NCI-H1105 (cell line): Measurements from ENCODE around the gene AFMID.
"Not testable (repeated sequence)": the region's sequence is repeated elsewhere in the genome, so short reads cannot be mapped to it uniquely, and the experiment has no call there.

Experiments
- DNase-seq: peaks from one replicate; lab custom pipeline; 2025; lab: John Stamatoyannopoulos, UW

The AFMID gene

DNA sequence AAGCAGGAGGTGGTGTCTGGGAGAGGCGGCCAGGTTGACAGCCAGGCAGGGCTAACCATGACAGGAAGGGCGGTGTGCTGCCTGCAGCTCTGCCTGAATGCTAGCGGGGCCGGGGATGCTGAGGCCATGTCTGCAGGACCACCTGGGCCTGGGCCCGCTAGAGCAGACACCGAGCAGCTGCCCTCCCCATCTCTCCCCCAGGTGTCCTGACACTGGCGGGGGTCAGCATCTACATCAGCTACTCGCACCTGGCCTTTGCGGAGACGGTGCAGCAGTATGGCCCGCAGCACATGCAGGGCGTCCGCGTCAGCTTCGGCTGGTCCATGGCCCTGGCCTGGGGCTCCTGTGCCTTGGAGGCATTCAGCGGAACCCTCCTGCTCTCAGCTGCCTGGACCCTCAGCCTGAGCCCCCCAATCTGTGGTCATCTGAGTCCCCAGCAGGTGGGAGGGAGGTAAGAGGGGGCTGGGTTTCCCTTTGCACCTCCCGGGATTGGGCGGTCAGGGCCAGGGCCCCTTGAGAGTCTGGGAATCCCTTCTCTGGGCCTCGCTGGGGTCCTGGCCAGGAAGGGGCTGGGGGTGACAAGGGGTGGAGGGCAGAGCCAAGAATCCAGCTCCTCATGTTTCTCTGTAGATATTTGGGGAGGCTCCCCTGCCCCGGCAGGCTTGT is 51.8 kb downstream of the AFMID start:
- no peak for DNase-seq

DNA sequence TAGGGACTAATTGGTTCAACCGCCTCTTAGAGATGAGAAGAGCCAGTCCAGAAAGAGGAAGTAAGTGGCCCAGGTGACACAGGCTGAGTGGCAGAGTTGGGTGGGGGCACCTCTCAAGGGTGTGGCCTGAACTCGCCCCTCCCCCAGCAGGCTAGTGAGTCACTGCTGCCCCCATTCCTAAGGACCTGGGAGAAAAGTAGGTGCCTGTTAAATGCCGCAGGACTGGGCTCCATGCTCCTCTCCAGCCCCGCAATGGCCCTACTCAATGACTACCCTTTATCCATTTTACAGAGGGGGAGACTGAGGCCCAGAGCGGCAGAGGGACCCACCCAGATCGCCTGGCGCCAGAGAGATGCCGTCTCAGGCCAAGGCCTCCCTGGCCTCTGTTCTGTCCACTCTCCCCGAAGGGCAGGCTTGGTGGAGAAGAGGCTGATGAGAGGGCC is 52.3 kb downstream of the AFMID start:
- no peak for DNase-seq

DNA sequence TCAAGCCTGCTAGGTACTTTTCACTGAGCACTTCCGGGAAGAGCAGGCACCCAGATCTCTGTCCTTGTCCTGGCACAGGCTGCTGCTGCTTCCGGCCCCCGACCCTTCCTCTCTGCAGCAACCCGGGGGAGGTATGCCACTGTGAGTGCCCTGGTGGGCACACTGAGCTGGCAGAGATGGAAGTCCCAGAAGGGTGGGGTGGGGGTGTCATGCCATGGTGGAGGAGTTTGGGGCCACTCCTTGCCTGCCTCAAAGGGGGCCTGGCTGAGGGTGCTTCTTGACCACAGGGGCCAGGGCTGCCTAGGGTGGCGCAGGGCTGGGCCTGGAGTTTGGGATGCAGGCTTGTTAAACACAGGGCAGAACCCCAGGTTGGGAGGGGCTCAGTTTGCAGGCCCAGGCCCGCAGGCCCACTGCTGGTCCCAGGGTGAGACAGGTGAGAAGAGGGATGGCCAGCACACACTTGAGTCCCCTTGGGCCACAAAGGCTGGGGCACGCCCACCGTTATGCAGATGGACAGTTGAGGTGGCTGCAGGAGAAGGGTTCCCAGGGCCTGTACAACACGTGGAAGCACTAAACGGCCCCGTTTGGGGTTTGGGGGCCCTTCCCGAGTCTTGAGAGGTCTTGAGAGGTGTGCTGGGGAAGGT is 53.0 kb downstream of the AFMID start:
- no peak for DNase-seq

DNA sequence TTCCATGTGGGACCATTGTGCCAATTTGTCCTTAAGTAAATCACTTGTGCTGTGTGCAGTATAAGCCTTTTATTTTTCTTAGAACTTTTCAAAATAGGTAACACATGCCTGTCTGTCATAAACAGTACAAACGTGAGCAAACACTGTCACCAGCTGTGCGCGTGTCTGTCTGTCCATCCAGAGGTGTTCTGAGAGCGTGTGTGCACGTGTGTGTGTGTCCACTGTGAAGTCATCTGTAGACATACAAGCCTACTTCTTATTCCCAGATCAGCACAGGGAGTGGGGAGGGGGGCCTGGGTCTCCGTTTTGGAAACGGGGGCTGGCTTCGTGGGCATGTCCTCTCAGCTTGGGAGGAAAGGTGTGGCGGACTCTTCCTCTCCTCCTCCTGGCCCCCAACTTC is 53.7 kb downstream of the AFMID start:
- DNase-seq: no peak

DNA sequence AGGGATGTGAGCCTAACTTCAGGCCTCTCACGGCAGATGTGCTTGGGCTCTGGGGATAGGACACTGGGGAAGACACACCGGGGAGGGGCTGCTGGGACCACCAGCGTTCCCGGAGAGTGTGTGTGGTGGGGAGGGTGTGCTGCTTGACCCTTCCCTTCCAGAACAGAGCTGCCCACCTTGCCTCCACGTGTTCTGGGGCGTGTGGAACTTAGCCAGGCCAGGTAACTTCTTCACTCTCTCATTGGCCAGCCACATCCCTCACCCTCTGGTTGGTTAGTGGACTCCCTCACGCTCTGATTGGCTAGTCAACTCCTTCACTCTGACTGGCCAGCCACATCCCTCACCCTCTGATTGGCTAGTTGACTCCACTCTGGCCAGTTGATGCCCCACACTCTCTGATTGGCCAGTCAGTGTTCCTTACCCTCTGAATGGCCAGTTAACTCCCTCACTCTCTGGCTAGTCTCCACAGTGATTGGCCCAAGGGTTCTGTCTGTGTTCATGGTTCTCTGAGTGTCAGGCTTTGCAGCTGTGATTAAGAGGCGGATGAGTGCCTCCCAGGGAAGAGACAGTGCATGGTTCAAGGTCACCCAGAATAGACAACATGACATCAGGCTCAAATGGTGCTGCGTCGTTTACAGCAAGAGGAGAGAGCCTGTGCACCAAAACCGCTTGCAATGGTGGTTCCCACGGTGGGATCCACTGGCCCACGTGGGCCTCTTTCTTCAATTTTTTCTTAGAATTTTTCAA is 54.3 kb downstream of the AFMID start:
- no peak for DNase-seq

DNA sequence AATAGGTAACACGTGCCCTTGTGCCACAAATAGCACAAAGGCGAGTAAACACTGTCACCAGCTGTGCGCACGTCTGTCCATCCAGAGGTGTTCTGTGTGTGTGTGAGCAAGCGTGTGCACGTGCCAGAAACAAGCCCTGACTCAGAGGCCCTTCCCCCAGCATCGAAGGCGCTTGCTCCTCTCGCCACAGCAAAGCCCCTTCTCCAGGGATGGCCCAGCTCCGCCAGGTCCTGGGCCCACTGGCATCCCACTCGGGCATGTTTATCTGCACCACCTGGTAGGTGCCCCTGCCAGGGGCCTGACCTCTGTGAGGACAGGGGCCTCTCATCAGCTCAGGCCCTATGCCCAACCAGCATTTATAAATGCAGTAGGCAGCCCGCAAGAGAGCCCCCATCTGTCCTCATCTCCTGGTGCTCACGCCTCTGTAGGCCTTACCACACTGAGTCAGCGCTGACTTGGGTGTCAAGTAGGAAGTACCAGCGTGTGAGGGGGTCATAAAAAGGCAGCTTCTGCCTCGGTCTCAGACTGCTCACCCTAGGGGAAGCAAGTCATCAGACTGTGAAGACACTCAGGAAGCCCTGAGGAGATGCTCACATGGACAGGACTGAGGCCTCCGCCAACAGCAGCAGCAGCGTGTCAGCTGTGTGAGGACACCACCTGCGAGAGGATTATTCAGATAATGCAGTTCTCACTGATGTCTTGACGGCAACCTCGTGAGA is 55.0 kb downstream of the AFMID start:
- no peak for DNase-seq

DNA sequence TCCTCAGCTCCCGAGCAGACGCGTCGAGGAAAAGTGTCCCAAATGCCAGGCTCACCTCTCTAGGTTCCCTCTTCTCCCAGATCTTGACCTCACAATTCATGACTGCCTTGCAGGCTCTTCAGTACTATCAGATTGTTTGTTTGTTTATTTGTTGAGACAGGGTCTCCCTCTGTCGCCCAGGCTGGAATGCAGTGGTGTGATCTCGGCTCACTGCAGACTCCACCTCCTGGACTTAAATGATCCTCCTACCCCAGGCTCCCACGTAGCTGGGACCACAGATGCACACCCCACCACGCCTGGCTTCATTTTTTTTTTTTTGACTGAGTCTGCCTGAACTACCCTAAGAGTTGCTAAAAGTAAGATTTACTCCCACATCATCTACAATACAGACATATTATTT is 60.1 kb downstream of the AFMID start:
- DNase-seq: no peak

DNA sequence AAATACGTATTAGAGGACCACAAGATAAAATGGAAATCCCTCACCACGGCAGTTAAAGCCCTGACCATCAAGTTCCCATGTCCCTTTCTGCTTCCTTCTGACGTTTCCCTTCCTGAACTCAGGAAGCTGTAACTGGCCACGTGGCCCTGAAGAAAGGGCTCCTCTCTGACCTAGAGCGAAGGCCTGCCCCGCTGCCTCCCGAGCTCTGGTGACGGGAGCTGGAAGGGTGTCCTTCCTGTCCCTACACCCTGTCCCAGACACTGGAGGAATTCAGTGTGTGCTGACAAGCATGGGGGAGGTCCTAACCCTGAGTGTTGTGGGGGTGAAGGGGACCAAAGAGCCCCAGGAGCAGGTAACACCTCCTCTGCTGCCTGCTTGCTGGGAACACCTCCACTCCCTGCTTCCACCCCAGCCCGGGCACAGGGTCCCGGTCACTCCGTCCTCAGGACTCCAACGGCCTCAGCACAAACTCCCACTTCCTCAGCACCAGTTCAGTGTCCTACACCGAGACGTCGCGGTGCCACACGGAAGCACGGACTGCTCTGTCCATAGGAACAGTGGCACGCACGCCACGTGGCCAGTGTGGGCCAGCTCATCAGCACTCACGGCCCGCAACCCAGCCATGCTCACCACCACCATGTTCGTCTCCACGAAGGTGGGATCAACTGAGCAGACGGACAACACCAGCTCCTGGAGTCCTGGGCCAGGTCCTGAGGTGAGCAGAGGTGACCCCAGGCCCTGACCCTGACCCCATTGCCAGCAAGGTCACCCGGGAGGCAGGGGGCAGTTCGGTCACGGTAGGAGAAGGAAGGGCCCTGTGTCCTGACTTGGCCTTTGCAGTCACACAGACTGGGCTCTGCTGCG is 61.1 kb downstream of the AFMID start:
- no peak for DNase-seq

DNA sequence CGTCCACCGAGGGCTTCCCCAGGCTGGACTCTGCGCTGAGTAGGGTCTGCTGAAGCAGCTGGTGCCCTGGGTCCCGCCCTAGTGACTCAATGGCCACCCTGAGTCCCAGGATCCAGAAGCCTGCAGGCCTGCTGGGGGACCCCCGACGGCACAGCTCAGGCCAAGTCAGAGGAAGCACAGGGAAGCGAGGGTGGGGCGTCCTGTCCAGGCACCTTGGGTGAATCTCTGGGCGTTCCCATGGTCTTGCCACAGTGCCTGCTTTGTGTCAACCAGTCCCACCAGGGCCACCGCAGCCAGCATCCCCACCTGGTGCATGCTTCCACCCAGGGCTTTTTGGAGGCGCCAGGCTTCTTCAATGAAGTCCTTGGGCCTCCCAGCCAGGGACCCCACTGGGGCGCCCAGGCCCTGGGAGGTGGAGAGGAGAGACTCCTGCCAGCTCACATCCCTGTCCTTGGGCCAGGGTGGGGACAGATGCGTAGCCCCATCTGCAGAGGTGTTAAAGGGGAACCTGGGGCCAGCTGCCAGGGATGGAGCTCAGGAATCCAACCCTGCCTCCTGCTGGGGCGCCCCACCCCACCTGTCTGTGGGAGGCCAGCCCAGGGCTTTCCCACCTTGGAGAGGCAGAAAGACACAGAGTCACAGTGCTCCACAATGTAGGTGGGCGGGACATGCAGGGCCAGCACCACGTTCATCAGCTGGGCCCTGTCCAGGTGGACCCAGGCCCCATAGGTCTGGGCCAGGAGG is 62.1 kb downstream of the AFMID start:
- DNase-seq: no peak

DNA sequence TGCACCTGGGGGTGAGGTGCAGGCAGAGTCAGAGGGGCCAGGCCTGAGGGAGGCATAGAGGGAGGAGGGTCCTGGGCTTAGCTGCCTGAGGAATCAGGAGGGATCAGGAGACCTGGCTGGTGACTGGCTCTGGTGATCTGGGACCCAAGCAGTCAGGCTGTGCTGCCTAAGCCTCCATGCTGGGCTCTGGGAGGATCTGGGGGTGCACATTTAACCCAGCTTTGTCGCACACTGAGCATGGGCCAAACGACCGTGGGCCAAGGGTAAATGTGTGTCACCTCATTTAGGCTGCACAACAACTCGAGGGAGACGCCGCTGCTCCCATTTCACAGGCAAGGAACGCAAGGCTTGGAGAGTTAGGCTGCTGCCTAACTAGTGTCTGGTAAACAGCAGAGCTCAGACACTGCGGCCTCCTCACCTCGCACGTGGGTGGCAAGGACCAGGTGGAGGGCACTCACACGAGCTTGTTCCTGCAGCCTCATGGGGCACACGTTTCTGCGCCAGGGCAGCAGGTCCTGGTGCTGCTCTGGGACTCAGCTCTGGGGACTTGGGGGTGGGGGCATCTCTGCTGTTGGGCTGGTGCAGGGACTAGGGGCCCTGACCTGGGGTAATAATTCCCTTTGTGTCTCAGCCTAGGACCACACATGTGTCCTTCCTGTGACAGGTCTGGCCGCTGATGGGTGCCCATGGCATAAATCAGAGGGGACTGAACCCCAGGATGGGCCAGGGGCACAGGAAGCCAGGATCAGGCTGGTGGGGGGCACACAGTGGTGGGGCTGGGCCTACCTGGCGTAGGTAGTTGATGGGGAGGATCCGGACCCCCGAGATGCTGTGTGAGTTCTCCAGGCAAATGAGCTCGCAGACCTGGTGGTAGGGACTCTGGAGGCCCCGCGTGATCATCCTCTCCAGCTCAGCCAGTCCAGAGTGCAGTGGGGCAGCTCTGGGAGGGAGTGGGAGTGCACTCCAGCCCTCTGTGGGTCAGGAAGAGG is 63.0 kb downstream of the AFMID start:
- DNase-seq: no peak

DNA sequence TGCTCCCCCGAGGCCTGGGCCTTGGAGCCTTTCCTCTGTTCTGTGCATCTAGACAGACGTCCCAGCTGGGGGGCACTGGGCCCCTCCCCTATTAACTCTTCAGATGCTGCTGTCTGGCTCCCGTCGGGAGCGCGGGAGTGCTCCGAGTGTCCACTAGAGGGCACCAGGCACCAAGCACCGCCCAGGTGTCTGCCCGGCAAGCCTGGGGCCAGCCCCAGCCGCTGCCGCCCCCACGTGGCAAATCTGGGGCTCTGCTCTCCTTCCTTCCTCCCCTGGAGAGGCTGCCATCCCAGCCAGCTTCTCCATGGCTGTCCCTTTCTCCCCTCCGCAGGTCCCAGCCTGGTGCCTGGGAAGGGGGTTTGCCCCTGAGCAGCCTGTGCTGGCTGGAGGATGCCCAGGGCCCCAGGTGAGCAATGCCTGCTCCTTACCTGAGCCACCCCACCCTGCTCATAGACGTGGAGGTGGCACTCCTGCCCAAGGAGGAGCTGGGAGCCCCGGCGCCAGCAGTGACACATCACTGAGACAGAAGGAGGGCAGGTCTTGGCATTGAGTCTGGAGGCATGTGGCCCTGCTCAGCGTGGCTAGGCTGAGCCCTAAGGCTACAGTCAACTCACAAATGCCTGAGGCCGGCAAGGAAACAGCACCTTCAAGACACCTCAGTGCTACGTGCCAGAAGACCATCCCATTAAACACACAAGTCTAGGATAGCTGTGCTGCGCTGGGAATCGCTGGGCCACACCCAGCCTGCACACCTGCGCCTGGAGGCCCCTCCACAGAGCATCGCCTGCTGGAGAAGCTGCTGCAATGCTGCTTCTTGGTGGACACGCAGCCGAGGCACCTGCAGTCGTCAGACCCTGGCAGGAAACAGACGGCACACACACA is 64.0 kb downstream of the AFMID start:
- DNase-seq: peak; percentile 64

DNA sequence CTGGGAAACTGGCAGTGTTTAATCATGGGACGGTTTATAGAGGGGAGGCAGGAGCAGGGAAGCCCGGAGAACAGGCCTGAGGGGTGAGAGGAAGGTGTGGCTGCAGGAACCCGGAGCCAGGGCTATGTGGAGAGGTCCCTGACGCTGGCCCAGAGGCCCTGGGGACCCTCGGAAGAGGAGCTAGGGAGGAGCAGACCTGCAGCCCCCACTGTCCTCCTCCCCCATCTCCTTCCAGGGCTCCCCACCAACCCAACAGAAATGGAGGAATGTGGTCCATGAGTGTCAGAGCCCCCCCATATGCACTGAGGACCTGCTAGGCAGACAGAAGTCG is 64.6 kb downstream of the AFMID start:
- no peak for DNase-seq

DNA sequence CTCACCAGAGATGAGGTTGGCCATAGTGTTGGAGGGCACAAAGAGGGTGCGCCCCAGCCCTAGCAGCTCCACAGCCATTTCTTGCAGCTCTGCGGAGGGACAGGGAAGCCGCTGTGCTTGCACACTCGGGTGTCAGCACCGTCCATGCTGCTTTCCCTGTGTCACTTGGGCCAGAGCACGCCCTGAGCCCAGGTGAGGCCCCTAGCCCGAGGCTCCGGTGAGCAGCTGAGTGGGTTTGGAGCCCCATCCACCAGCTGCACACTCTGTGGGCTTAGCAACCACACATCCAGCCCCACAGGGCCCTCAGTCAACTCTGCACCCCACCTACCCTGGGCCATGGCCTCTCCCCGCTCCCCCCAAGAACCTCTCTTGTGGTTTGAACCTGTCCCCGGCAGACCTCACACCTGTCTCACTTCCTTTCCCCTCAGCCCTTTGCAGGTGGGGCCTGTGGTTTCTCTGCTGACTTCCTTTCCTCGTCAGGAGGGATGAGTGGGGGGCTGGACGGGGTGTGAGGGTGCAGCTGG is 65.0 kb downstream of the AFMID start:
- no peak for DNase-seq

DNA sequence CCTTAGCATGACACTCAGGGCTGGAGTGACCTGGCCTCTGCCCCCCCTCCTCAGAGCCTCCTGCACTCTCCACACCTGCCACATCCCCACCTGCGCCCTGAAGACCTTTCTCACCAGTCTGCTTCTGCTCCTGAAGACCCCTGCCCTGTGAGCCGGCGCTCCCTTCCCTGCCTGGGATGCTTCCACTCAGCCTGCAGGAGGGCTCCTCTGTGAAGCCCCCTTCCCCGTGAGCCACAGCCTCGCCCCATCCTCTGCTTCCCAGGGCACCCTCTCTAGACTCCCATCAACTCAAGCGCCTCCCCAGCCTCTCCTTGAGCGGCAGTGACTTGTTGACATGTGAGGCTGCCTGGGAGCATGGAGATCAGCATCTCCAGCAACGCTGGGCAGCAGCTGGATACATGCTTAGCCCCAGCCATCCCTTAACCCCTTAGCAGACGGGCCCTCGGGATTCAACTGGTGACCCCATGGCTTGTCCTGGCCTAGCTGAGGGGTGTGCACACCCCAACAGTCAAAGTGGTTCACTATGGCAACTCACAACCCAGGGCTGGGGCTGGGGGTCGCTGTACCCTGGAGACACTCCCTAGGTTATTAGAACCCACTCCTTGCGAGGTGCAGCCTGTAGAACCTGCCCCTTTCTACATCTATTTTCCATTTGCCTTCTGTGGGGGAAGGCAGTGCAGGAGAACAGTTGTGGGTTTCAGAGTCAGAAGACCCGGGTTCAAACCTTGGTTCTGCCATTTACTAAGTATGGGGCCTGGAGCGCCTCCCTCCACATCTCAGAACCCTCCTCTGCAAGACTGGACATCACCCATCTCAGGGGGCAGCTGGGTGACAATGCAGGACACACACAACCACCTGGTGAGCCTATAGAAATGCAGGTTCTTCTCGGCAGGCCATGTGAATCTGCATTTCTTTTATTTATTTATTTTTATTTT is 65.8 kb downstream of the AFMID start:
- no peak for DNase-seq

DNA sequence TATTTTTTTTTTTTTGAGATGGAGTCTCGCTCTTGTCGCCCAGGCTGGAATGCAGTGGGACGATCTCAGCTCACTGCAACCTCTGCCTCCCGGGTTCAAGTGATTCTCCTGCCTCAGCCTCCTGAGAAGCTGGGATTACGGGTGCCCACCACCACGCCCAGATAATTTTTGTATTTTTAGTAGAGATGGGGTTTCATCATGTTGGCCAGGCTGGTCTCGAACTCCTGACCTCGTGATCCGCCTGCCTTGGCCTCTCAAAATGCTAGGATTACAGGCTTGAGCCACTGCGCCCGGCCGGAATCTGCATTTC is 66.4 kb downstream of the AFMID start:
- not testable (repeated sequence) for DNase-seq

DNA sequence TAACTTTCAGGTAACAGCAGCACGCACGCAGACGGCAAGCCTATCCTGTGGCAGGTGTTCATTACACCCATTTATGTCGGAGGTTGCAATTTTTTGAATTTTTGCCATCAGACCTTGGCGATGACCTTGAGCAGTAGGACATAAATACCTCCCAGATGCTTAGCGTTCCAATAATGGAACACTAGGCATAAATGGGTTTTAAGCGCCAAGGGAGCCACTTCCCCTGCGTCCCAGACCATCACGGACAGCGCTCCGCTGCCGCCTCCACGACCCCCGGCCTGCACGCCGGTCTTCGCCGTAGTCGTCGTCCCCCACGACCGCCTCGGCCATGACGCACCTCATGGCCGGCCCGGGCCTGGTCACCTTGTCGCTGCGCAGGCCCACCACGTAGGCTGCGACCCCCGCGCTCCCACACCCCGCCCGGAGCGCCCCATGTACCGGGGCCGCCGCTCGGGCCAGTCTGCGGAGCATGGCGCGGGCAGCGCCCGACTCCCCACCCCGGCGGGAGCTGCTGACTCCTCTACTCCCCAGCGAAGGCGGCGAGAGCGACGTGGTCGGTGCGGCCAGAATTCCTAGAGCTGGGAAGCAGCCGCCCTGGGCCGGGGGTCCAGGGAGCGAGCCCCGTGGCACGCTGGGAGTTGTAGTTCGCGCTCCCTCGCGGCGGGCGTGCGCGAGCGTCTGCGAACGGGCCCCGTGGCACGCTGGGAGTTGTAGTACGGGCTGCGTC is 66.9 kb downstream of the AFMID start:
- peak; percentile 74 for DNase-seq
